Nucleus accumbens (tissue), 56 donors: ENCODE measurements around the gene ERN1.
A peak's percentile ranks its signal among the peaks of the same experiment; 100 is the strongest.
"Not testable (repeated sequence)": the region's sequence is repeated elsewhere in the genome, so short reads cannot be mapped to it uniquely, and the experiment has no call there.

Experiments used
- DNase-seq, 56 donors: peaks; one replicate each; lab custom pipeline; 2025; lab: John Stamatoyannopoulos, UW

Gene ERN1

DNA sequence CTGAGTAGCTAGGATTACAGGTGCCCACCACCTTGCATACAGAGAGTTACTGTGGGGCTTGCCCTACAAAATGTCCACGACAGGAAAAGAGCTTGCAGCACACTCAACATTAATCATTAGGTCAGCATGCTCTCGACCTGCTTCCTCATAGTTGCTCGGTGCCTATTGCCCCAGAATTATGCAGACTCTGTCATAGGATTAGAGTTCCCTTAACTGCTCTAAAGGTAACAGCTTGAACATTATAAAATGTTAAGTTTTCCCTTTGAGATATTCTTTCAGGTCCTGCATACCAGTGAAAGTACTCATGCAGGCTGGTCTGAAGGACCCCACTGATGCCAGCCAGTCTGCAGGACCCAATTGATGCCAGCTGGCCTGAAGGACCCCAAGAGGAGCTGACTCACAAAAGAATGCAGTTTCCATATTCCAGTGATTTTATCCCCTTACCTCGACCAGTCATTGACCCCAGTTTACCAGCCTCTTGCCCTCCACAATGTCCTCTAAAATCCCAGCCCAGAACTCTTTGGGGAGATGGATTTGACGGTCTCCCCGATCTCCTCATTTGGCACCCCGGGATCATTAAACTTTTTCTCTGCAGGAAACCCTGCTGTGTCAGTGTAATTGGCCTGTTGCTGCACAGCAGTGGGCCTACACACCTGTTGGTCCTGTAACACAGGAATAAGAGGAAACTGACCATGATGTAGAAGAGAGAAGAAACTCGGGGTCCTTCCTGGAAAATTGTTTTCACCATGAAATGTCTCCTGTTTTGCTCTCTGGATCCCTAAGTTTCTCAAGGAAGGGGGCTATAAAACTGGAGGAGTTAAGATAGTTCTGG lies 120.2 kb downstream of the ERN1 start:
- DNase-seq = no peak

DNA sequence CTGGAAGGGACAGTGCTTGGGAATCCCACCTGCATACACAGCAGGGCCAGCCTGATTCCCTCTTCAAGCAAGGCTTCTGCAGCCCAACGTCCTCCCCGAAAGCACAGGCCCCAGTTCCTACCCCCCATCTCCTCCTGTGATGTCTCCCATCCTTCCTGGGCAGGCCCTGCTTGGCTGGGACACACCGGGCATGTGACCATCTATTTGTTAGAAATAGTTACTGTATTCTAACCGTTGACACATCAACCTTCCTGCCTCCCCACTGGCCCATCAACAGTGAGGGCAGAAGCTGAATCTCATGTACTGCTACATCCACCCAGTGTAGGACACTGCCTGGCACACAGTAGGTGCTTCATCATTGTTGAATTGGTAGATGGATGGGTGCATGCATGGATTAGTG lies 121.1 kb downstream of the ERN1 start:
- no peak for DNase-seq

- DNase-seq = no peak
Measured at GRCh38 chr17:64008346-64008745, 121.6 kb downstream of the ERN1 start.

GRCh38 chr17:64007838-64008282 lies 122.1 kb downstream of the ERN1 start:
- no peak for DNase-seq

GRCh38 chr17:64007089-64007837 lies 122.7 kb downstream of the ERN1 start:
- not testable (repeated sequence) for DNase-seq

DNA sequence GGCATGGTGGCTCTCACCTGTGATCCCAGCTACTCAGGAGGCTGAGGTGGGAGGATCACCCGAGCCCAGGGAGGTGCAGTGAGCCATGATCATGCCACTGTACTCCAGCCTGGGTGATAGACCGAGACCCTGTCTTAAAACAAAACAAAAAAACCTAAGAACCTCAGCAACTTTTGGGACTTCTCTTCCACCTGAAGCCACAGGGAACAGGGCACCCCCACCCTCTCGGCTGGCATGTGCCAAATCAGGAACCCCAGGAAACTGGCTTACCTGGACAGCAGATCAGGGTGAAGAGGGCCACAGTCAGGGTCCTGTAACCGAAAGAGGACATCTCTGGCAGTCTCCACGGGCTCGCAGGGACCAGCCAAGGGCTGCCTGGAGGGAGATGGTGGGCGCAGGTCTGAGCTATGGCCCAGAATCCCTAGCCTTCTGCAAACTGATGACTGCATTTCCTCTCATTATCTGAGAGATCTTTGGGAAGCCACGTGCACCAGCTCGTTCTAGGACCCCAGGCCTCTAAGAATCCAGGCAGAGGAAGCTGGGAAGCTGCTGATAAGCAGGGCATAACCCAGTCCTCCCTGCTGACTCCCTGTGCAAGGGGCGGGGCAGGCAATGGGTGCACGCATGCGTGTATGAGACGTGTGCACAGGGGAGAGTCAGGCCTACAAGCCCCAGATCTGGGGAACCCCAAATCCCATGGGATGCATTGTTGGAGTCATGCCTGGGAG lies 123.4 kb downstream of the ERN1 start:
- no peak for DNase-seq

DNA sequence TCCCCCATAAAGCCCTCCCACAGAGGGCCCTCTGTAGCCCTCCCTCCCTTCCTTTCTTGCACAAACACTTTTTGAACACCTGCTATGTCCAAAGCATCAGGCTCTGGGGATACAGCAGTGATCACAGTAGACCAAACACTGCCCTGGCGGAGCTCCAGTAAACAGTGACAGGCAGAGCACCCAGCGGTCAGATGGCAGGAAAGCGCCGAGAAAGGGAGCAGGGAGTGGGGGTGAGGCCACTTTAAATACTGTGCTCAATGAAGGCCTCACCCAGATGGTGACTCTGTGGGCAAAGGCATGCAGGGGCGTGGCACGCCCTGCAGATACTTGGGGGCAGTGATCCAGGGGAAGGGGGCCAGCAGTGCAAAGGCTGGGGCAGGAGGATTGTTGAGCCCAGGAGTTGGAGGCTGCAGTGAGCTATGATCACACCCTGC lies 124.2 kb downstream of the ERN1 start:
- DNase-seq = no peak

DNA sequence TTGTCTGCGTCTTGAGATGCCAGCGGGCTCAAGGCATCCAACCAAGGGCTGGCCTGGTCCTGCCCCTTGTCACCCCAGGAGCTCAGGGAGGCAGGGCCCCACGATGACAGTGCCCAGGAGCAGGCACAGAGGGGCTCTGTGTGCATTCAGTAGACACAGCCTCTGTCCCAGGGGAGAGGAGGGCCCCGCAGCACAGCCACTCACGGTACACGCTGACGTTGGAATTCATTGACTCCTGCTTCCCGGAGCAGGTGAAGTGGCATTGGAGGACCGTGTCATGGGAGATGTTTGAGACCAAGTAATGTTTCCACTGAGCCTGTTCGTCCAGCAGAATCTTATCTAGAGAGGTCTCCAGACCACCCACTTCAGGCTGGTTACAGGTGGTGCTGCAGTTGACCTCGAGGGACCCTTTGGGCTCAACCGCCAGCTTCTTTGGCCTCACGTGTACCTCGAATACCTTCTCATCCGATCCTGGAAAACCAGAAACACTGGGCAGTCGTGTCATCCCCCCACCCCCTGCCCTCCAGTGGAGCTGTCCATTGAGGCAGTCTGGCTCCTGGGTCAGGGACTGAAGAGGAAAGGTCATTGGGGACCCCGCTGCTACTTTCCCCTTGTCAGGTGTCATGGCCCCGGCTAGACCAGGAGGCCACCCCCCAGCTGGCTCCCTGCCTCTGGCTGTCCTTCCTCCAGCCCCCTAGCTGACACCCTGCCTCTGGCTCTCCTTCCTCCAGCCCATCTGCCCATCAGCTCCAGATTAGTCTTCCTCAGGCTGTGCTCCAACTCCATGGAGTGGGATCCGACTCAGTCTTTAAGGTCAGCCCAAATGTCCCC lies 124.8 kb downstream of the ERN1 start:
- no peak for DNase-seq

- DNase-seq = no peak
Measured at GRCh38 chr17:64004218-64004770, 125.7 kb downstream of the ERN1 start.

- DNase-seq = no peak
Measured at GRCh38 chr17:64003526-64004121, 126.3 kb downstream of the ERN1 start.

DNA sequence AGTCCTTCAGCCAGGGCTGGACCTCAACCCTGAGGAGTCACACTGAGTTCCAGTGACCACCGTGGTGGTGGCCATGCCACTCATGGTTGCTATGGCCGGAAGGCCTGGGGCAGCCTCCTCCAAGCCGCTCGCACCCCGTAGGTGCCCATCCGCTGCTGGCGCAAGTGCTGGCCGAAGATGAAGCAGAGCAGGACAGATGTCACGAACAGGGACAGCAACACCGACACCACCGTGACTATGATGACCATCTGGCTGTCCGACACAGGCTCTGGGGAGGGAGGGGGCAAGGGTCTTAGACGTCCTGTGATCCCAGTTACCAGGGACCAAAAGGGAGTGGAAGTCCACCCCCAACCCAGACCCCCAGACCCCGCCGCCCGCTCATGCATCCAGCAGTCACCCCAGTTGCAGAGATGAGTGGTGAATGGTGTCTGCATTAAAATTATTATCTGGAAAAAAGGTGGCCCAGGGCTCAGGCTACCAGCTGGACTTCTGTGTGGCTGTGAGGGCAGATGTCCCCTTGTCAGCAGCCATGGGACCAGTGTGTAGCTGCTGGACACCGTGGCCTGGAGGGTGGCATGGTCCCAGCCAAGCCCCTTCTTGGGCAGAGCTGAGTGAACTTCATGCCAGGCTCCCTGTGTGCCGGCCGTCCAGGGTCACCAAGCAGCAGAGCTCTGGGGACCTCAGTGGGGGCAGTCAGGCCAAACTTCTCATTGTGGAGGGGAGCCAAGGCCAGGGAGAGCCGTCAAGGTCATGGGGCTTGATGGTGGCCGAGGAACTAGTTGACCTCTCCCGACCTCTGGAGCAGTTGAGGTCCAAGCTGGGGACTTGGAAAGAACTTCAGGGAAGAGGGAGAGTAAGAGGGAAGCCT lies 127.1 kb downstream of the ERN1 start:
- no peak for DNase-seq

GRCh38 chr17:64001763-64002529 lies 128.0 kb downstream of the ERN1 start:
- DNase-seq = no peak

DNA sequence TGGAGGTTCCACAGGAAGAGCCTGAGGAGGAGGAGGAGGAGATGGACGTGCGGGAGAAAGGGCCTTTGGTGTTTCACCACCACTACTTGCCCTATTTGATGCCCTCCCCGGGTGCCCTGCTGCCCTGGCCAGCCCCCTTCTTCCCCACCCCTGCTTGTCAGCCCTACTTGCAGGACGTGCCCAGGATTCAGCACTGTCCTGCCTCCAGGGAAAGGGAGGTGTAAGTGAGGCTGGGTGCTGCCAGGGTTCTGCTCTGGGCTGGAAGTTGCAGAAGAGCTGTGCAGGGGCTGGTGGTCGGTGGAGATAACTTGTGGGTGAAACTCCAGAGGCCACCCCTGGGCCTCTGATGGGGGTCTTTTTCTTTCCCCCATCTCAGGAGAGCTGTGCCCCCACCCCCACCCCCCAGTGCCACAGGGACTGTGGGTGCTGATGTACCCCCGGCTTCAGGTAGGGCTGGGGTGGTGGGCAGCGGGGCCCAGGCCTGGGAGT lies 128.8 kb downstream of the ERN1 start:
- DNase-seq = no peak

- no peak for DNase-seq
Measured at GRCh38 chr17:63999680-64000531, 130.0 kb downstream of the ERN1 start.

DNA sequence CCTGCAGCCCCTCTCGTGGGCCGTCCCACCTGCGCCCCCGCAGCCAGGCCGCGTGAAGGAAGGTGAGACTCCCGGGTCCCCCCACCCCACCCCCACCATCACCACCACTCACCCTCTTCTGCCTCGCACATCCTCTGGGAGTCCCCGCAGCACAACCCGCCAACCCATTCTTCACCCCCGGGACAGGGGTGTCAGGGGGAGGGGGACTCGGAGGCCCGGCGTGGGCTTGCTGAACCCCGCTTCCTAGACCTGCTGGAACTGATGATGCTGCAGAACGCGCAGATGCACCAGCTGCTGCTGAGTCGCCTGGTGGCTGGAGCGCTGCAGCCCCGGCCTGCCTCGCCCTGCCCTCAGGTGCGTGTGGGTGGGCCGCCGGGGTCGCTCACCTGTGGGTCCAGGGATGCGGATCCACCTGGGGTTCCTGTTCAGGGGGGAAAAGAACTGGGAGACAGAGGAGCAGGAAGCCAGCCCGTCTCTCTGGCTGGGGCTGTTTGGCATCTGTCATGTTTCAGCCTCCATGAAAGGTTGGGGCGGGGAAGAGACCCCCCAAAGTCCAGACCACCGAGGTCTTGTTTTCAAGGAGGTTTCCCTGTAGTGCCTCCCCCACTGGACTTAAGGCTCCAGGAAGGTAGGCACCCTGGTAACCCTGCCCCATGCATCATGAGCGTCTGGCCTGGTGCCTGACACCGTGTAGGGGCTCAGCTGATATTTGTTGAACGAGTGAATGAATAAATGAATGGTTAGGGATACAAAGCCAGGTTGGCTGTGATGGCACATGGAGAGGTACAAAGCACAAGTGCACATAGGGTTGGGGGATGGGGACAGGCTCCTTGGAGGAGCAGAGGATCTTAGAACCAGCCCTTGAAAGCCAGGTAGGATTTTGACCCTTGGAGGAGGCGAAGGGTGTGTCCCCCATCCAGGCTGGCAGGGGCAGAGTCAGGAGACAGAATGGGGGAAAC lies 130.9 kb downstream of the ERN1 start:
- DNase-seq = peak in 2 of 56 donors; percentile 10 to 56
